Thoracic aorta (tissue), 2 donors: Measurements from ENCODE around the gene PPP1R1A. TPM values are rescaled to one million over a fixed set of nuclear protein-coding genes. Genes with fewer than 3 reads are reported as not detected.

Experiments used
- ATAC-seq: fragments of 150-250 bp; one replicate; pipeline ENCODE4 v1.8.0; 2017; ENCODE audit warnings: low read depth; ENCODE audit not compliant: insufficient number of reproducible peaks, low FRiP score
- DNase-seq: peaks from one replicate; pipeline ENCODE4 v3.0.0-alpha.2; 2020; ENCODE audit warnings: low spot score
- H3K27ac ChIP-seq, 2 donors: fragments of 200-600 bp; sonication (generic); 1 replicate in 1 of 2; 2 replicates in 1 of 2; pipeline ENCODE4 v1.5.1; 2016; ENCODE audit warnings: mild to moderate bottlenecking in 2 of 2, moderate library complexity in 2 of 2
- H3K27me3 ChIP-seq: fragments of 200-600 bp; sonication (generic); replicated peaks from 2 replicates; pipeline ENCODE4 v1.6.0; 2016; ENCODE audit warnings: mild to moderate bottlenecking; ENCODE audit not compliant: insufficient read depth
- H3K36me3 ChIP-seq: fragments of 200-600 bp; sonication (generic); one replicate; pipeline ENCODE4 v1.5.1; 2016
- H3K4me1 ChIP-seq, 2 donors: fragments of 200-600 bp; sonication (generic); 1 replicate in 1 of 2; 2 replicates in 1 of 2; pipeline versions ENCODE4 v1.5.1 to v1.6.0; 2016; ENCODE audit warnings: low read depth in 2 of 2, mild to moderate bottlenecking in 1 of 2; ENCODE audit not compliant: control insufficient read depth in 1 of 2
- H3K4me3 ChIP-seq: fragments of 200-600 bp; sonication (generic); 2 replicates; pipeline ENCODE4 v1.5.1; 2016; ENCODE audit warnings: mild to moderate bottlenecking
- H3K9me3 ChIP-seq: fragments of 200-600 bp; sonication (generic); 2 replicates; pipeline ENCODE4 v1.5.1; 2016
- CTCF ChIP-seq: fragments of 200-600 bp; sonication (generic); IDR thresholded peaks from one replicate; pipeline ENCODE4 v1.5.1; 2019; ENCODE audit warnings: antibody characterized with exemption
- total RNA-seq, 2 donors: library from RNA; depleted of rRNA; stranded (reverse); fragments of >200 nt; gene quantifications; one replicate each; pipeline versions ENCODE4 v1.1.0 to v1.2.3, GENCODE V29; 2016

PPP1R1A gene
- total RNA-seq, 2 donors from 2014 or later = 3.3 to 10.3 TPM

GRCh38 chr12:54538136-54538700 is 50.2 kb downstream of the PPP1R1A start:
- TF ChIP-seq CTCF = no peak
- DNase-seq (no peak), ATAC-seq (no peak)
- Histone ChIP-seq H3K36me3 (no peaks in the 10 kb centered on the region), H3K27ac (no peak overlapping the region), H3K9me3 (no peaks in the 10 kb centered on the region), H3K4me1 (no peaks in the 10 kb centered on the region), H3K27me3 (no peaks in the 10 kb centered on the region), H3K4me3 (no peak overlapping the region)

GRCh38 chr12:54535474-54535873 is 53.0 kb downstream of the PPP1R1A start:
- no peaks in the 10 kb centered on the region for H3K9me3 ChIP-seq
- H3K27me3 ChIP-seq = no peaks in the 10 kb centered on the region
- no peaks in the 10 kb centered on the region for H3K36me3 ChIP-seq
- no peak overlapping the region for H3K4me3 ChIP-seq
- no peaks in the 10 kb centered on the region for H3K4me1 ChIP-seq
- no peak overlapping the region for H3K27ac ChIP-seq
- ATAC-seq (no peak), DNase-seq (no peak)
- TF ChIP-seq CTCF = no peak

GRCh38 chr12:54529581-54529980 is 58.9 kb downstream of the PPP1R1A start:
- ATAC-seq (no peak), DNase-seq (no peak)
- Histone ChIP-seq H3K4me3 (no peak overlapping the region), H3K36me3 (no peaks in the 10 kb centered on the region), H3K4me1 (no peaks in the 10 kb centered on the region), H3K27me3 (no peaks in the 10 kb centered on the region), H3K9me3 (no peaks in the 10 kb centered on the region), H3K27ac (no peak overlapping the region)
- no peak for TF ChIP-seq CTCF

Other genes starting within 250 kb of the PPP1R1A start
- 1 to 10 TPM in 1 of 2 donors, under 1 TPM in 1; 0.95 to 2.3 TPM for gene GPR84, start 224.2 kb downstream of the PPP1R1A start, total RNA-seq
- 10 to 100 TPM in 1 of 2 donors, 1 to 10 TPM in 1; 7.4 to 19.0 TPM for gene ZNF385A, start 203.9 kb downstream of the PPP1R1A start, total RNA-seq
- gene ITGA5, start 169.4 kb downstream of the PPP1R1A start, total RNA-seq = 100 to 1,000 TPM; 752 to 847 TPM
- gene GTSF1, start 115.1 kb downstream of the PPP1R1A start, total RNA-seq = not detected
- gene NCKAP1L, start 90.9 kb downstream of the PPP1R1A start, total RNA-seq = 10 to 100 TPM; 29.6 to 41.3 TPM
- 10 to 100 TPM; 35.5 to 39.2 TPM for gene PDE1B, start 39.1 kb downstream of the PPP1R1A start, total RNA-seq
- gene LACRT, start 46.2 kb upstream of the PPP1R1A start, total RNA-seq = not detected
- 1 to 10 TPM in 1 of 2 donors, not detected in 1; 6.5 TPM for gene DCD, start 59.7 kb upstream of the PPP1R1A start, total RNA-seq